NCI-H1436 treated with DMSO at 0.1 percent for 48 hours (cell line): ENCODE data around the gene EYS.
"Not testable (repeated sequence)": the region's sequence is repeated elsewhere in the genome, so short reads cannot be mapped to it uniquely, and the experiment has no call there.

Experiments
- DNase-seq: peaks from one replicate; lab custom pipeline; 2025; lab: John Stamatoyannopoulos, UW

Gene EYS

DNA sequence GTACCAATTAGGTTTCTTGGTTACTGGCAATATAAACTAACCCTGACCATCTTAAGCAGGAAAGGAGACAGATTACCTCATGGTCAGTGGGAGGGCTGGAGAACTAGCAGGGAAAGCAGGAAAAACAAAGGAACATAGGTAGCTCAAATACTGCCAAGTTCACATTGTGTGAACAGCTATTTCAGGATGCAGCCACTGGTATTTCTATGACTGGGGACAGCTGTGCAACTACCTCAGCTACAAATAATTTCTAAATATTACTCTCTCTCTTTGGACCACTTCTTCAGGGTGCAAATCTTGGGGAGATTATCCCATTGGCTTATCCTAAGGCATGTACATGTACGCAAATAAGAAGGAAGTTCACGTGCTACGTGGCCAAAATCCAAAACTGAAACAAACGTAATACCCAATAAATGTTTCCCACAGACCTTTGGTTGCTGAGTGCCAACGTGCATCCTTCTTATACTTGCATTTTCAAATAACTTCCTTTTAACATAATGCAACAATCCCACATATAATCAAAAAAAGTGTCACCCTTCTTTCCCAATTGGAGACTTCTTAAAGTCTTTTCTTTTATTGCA lies 1890.5 kb downstream of the EYS start:
- no peak for DNase-seq

- DNase-seq: no peak
Observed at GRCh38 chr6:63814459-63814858, 1892.6 kb downstream of the EYS start.

DNA sequence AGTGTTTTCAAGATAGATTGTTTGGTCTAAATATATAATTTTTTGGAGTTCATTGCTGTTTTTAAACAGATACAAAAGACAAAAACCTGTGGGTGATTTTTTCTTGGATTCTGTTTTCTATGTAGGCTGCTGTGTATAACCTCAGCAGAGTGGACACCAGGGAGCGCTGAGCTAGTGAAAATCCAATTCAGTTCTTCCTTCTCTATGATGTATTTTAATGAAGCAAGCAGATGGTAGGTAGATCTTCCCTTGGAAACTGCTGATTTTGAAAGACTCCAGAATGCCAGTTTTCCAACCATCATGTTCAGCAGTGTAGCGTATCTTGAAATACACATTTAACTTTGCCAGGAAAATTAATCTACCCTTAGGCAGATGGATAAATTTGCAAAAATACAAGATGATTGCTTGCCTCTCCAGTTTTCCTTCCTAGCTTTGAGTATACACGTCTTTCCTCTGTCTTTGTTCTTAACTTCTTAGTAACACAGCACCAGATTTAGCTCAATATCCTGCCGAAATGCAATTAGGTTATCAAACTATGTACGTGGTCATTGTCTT lies 1893.4 kb downstream of the EYS start:
- no peak for DNase-seq

- DNase-seq: no peak
Observed at GRCh38 chr6:63808576-63808975, 1898.5 kb downstream of the EYS start.

DNA sequence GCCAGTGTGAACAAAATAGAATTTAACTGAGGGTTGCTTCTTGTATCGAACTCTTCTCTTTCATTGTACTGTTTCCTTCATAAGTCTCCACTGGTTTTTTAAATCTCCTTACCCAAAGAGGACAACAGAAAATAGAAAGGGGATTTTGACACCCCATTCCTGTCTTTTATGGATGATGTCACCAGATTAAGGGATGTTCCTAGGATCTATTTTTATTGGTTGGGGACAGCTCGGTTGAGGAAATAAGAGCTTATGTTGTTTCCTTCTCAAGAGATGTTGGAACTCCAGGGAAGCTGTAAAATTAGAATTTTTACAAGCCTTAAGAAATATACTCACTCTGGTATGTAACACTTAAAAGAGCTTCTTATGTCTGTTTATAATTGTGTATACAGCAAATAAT lies 1900.0 kb downstream of the EYS start:
- no peak for DNase-seq

- no peak for DNase-seq
Observed at GRCh38 chr6:63806573-63806913, 1900.5 kb downstream of the EYS start.

GRCh38 chr6:63805808-63806572 lies 1901.0 kb downstream of the EYS start:
- no peak for DNase-seq

- no peak for DNase-seq
Observed at GRCh38 chr6:63805345-63805744, 1901.7 kb downstream of the EYS start.

DNA sequence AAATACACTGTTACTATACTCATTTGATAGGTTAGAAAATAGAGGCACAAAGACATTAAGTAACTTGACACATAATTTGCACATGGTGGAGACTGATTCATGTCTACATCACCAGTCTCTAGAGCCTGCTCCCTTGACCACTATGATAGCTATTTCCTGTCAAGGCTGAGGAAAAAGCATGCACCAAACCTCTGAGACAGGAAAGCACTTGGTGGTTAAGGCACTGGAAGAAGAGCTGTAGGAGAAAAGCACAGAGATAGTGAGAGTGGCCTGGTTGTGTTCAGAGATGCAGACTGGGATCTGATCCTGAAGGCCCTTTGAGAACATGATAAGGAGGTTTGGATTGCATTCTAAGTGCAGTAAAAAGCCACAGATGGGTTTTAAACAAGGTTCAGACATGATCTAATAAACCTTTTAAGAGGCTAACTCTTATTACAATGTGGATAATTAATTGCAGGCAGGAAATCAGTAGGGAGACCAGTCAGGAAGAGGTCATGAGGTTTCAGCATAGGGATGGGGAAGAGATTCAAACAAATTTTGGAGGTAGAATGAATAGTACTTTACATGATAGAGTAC lies 1902.6 kb downstream of the EYS start:
- DNase-seq: no peak

DNA sequence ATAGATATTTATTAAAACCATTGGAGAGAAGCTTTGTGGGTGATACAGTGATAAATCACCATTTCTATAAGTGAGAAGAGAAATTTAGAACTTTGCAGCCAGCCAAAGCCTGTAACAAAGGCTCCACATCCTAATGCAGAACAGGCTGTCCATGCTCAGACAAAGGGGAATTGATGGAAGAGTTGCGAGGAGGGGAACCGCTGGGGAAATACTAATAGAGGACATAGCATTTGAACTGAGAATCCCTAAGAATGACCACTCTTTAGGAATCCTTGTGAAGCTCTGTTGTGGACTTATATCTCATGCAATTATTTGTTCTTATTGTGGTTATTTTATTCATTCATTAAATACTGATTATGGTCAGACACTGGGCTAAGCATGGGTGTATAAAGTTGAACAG lies 1903.7 kb downstream of the EYS start:
- DNase-seq: no peak

GRCh38 chr6:63802606-63803206 lies 1904.3 kb downstream of the EYS start:
- no peak for DNase-seq

GRCh38 chr6:63800386-63800785 lies 1906.6 kb downstream of the EYS start:
- not testable (repeated sequence) for DNase-seq

DNA sequence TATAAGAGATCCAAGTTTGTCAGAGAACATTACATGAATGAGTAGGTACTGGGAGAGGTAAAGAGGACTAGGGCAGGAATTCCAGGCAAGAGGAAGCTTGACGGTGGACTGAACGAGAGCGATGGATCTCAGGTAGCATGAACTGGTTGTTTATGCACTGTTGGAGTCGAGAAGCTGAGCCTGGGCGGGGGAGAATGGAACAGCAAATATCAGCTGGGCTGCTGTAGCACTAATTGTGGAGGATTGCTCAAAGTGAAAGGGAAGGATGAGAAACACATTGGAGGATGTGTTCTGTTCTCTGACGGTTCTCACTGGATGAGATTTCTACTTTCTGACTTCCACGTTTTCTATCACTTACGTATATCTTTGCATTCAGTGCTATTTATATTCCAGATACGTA lies 1907.2 kb downstream of the EYS start:
- no peak for DNase-seq

DNA sequence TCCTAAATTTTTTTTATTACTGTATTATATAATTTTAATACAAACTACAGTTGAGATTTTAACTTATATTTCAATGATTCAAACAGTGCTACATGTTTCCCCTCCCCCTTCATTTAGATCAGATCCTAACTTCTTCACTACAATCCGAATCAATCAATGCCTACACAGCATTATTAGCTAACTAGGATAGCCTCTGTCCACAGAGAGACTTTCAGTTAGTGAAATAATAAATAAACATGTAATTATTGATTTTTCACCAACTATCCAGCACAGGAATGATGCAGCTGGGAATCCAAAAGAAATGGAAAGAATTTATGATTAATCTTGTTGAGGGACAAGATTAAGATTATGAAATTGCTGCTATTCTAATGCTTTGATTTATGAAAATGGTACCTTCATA lies 1907.7 kb downstream of the EYS start:
- DNase-seq: no peak

GRCh38 chr6:63798378-63798777 lies 1908.6 kb downstream of the EYS start:
- DNase-seq: no peak

- no peak for DNase-seq
Observed at GRCh38 chr6:63797721-63798120, 1909.3 kb downstream of the EYS start.

DNA sequence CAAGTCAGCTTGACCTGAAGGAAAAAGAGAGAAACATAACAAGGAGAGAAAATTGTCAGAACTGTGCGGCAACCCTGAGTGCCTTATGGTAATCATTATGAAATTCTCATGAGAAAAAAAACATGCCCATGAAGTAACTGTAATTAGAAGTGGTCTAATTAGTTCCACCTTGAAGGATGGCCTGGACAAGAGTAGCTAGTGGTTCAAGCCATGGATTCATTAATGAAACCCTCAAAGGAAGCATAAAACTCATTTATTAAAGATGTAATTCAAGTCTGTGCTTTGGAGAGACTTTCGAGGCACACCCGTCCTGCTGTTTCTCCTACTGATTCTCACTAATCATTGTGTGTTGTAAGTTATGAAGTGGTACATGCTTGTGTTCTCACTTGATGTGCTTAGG lies 1911.2 kb downstream of the EYS start:
- DNase-seq: no peak

GRCh38 chr6:63795006-63795405 lies 1912.0 kb downstream of the EYS start:
- no peak for DNase-seq

GRCh38 chr6:63793465-63794137 lies 1913.4 kb downstream of the EYS start:
- DNase-seq: no peak

DNA sequence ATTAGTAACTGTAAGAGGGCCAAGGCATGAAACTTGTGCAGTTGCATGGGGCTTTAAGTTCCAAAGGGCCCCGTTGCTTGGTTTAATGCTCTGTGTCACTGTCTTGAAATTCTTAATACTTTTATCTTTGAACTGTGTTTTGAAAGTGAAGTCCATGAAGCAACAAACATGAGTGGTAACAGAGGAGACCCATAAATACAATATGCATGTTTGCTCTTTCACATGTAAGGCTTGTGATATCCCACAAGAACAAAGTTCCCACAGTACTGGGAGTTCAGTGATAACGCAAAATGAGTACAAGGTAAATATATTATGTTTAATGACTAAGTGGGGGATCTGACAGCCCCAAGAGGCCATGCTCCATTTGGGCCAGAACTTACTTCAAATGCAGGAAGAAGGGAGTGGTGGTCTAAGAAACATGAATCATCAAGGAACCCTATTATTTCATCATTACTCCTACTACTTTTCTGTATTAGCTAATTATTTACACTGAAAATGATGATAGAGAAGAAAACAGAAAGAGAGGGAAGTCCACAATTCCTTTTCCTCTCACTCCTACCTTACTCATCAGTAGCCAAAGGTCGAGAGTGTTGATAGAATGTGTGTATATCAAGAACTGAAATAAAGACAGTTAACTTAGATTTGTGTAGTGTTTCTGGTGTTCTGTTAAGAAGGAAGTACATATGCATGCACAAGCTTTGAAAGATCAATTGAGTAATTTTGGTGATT lies 1914.1 kb downstream of the EYS start:
- no peak for DNase-seq

DNA sequence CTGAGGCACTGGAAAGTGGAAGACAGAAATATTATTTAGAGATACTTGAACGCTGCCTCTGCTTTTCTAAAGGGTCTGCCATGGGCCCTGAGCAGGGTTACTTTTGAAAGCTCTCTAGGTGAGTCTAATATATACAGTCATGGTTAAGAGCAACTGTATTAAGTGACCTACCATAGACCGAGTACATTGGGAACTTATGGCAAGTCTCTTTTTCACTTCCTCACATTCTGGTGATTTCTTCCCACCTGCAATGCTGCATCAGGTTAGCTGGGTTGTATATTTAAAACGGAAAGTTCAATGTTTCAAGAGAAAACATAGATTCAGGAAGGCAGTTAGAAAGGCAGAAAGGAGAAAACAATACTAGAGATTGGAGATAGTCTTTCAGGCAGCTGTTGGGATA lies 1916.7 kb downstream of the EYS start:
- DNase-seq: no peak

- DNase-seq: no peak
Observed at GRCh38 chr6:63789699-63790098, 1917.3 kb downstream of the EYS start.
